Thyroid gland (tissue), 4 donors: ENCODE measurements around the gene OR4D6.

Experiments used
- POLR2A ChIP-seq, 2 donors: fragments of 450-650 bp; IDR thresholded peaks; one replicate each; pipeline ENCODE4 v1.6.1; 2017; ENCODE audit warnings: antibody characterized with exemption in 2 of 2, mild to moderate bottlenecking in 2 of 2, moderate library complexity in 1 of 2
- TF ChIP-seq, protein P1 (sequence below), 6 experiments: fragments of 200-600 bp in 3 of 6; fragments of 450-650 bp in 3 of 6; sonication (generic) in 3 of 6; IDR thresholded peaks; one replicate each; pipeline ENCODE4 v1.5.1; 2016 to 2019; ENCODE audit warnings: antibody characterized with exemption in 6 of 6, mild to moderate bottlenecking in 2 of 6, inconsistent platforms in 1 of 6, moderate library complexity in 1 of 6

DNA sequence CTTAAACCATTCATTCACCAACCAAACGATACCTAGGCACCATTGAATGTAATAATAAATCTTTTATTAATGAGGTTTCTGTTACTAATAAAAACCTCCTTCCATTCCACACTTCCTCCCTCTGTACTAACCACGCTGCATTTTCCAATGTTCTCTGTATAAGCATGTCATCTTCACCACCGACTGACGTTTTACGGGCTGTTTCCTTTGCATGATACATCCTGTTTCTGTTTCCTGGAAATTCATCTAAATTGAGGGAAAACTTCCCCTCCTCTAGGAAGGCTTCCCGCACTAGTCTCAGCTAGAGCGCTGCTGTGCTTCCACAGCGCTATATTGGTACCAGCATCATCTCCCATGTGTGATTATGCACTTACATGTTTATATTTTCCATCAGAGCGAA lies 18.4 kb downstream of the OR4D6 start:
- TF ChIP-seq, protein P1, sequence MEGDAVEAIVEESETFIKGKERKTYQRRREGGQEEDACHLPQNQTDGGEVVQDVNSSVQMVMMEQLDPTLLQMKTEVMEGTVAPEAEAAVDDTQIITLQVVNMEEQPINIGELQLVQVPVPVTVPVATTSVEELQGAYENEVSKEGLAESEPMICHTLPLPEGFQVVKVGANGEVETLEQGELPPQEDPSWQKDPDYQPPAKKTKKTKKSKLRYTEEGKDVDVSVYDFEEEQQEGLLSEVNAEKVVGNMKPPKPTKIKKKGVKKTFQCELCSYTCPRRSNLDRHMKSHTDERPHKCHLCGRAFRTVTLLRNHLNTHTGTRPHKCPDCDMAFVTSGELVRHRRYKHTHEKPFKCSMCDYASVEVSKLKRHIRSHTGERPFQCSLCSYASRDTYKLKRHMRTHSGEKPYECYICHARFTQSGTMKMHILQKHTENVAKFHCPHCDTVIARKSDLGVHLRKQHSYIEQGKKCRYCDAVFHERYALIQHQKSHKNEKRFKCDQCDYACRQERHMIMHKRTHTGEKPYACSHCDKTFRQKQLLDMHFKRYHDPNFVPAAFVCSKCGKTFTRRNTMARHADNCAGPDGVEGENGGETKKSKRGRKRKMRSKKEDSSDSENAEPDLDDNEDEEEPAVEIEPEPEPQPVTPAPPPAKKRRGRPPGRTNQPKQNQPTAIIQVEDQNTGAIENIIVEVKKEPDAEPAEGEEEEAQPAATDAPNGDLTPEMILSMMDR (IDR thresholded peaks at IDR 0.05) = no peak
- TF ChIP-seq POLR2A (IDR thresholded peaks at IDR 0.05) = peak in 1 of 2 donors; percentile 21
